ENCODE data around the gene XXYLT1.

The XXYLT1 gene

DNA sequence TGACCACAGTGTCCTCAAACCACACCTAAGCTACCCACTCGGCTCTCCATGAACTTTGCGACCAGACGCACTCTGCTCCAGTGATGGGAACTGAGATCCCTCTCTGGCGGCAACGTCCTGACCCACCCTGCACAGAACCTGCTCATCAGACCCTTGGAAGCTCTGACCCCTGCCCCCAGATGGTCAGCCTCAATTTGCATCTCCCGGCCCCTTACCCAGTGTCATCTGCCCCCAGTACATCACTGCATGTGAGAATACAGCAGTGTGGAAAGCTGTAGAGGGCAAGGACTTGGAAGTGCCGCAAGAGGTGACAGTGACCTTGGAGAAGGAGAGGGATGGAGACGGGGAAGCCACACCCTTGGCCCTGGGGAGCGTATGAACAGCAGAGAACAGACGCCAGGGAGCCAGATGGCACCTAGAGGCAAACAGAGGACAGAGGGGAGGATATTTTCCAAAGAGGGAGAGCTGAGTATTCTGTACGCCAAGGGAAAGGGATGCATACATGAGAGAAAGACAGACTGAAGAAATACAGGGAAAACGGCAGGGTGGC is 192.0 kb downstream of the XXYLT1 start:
- no peak overlapping the region for H3K27ac ChIP-seq (ENCODE audit: insufficient read depth in 1 of 2, low read depth in 1 of 2, low read length in 2 of 2, poor library complexity in 1 of 2, severe bottlenecking in 2 of 2)
- H3K27me3 ChIP-seq (replicated peaks in 2 of 5; ENCODE audit: control insufficient read depth in 4 of 5, insufficient read depth in 5 of 5, low read length in 4 of 5): no peaks in the 10 kb centered on the region
- H3K36me3 ChIP-seq (ENCODE audit: control insufficient read depth in 4 of 4, insufficient read depth in 4 of 4, low read length in 3 of 4): peaks cover 0 to 2% (median 0%) of the 10 kb centered on the region in 4 experiments
- H3K4me3 ChIP-seq (ENCODE audit: control insufficient read depth in 1 of 7, extremely low read depth in 1 of 7, insufficient read depth in 4 of 7, low read depth in 2 of 7, low read length in 6 of 7): no peak overlapping the region
- 94% methylated on average over 9 of the region's 12 CpGs for WGBS (ENCODE audit: insufficient coverage)
- no peak for DNase-seq
- POLR2A ChIA-PET: interaction anchor here (0.7 kb wide), 1 partner anchor 59 kb away, joined by 3 read pairs; no protein-coding TSS in a partner anchor
- CTCF ChIA-PET: interaction anchor here (1.5 to 1.8 kb wide), 3 partner anchors 27 to 396 kb away, joined by 3 to 6 read pairs (median 5); no protein-coding TSS in a partner anchor
- H3K4me1 ChIP-seq (ENCODE audit: control extremely low read depth in 1 of 4, control insufficient read depth in 4 of 4, insufficient read depth in 4 of 4, low read length in 3 of 4): peaks cover 0 to 50% (median 37%) of the 10 kb centered on the region in 4 experiments
- no peaks in the 10 kb centered on the region for H3K9me3 ChIP-seq (ENCODE audit: control extremely low read depth in 1 of 5, control insufficient read depth in 4 of 5, insufficient read depth in 2 of 5, low read depth in 1 of 5, low read length in 4 of 5)

DNA sequence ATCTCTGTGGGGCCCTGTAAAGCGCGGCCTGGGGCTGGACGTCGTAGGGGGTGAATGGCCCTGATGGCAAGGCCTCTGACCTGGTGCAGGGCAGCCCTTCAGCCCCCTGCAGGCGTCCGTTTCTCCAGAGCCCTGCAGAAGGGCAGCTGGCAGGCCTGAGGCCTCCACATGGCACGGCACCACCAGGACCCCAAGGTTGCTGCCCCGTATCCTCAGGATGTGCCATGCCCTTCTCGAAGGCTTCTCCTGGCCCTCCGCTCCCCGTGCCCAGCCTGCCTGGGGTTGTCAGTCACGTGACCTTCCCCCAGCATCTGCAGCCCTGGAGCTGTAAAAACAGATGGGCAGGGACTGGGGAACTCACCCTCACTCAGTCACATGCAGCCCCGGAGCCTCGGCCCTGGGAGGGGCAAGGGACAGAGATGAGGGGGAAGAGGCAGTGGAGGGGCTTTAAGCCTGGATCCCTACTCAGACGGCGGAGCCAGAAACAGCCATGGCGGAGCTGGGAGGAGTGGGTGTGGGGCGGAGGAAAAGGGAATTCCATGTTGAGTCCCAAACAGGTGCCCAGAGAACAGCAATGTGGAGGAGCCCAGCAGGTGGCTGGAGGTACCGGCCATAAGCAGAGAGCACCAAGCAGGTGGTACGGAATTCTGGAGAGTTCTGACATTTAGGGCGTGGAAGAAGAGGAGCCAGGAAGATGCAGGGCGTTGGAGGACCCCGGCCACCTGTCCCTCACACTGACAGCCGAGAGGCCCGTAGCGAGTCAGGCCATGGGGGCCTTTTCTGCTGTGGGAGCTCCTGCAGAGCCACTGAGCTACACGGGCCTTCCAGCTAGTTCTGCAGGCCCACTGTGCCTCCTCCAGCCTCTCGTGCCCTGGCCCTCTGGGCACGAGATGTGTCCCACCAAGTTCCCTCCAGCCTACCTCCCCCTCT is 193.1 kb downstream of the XXYLT1 start:
- Histone ChIP-seq H3K4me1 (ENCODE audit: control extremely low read depth in 1 of 4, control insufficient read depth in 4 of 4, insufficient read depth in 4 of 4, low read length in 3 of 4) (peaks cover 0 to 48% (median 37%) of the 10 kb centered on the region in 4 experiments), H3K36me3 (ENCODE audit: control insufficient read depth in 4 of 4, insufficient read depth in 4 of 4, low read length in 3 of 4) (peaks cover 0 to 4% (median 1%) of the 10 kb centered on the region in 4 experiments), H3K27ac (ENCODE audit: insufficient read depth in 1 of 2, low read depth in 1 of 2, low read length in 2 of 2, poor library complexity in 1 of 2, severe bottlenecking in 2 of 2) (no peak overlapping the region), H3K27me3 (replicated peaks in 2 of 5; ENCODE audit: control insufficient read depth in 4 of 5, insufficient read depth in 5 of 5, low read length in 4 of 5) (no peaks in the 10 kb centered on the region), H3K9me3 (ENCODE audit: control extremely low read depth in 1 of 5, control insufficient read depth in 4 of 5, insufficient read depth in 2 of 5, low read depth in 1 of 5, low read length in 4 of 5) (no peaks in the 10 kb centered on the region), H3K4me3 (ENCODE audit: control insufficient read depth in 1 of 7, extremely low read depth in 1 of 7, insufficient read depth in 4 of 7, low read depth in 2 of 7, low read length in 6 of 7) (no peak overlapping the region)
- POLR2A ChIA-PET: no interaction called here
- CTCF ChIA-PET: interaction anchor here (0.7 to 1.6 kb wide), 6 partner anchors 8 to 392 kb away, joined by 3 to 6 read pairs (median 3); no protein-coding TSS in a partner anchor
- DNase-seq: no peak
- 96% methylated on average over 29 of the region's 29 CpGs for WGBS (ENCODE audit: insufficient coverage)

DNA sequence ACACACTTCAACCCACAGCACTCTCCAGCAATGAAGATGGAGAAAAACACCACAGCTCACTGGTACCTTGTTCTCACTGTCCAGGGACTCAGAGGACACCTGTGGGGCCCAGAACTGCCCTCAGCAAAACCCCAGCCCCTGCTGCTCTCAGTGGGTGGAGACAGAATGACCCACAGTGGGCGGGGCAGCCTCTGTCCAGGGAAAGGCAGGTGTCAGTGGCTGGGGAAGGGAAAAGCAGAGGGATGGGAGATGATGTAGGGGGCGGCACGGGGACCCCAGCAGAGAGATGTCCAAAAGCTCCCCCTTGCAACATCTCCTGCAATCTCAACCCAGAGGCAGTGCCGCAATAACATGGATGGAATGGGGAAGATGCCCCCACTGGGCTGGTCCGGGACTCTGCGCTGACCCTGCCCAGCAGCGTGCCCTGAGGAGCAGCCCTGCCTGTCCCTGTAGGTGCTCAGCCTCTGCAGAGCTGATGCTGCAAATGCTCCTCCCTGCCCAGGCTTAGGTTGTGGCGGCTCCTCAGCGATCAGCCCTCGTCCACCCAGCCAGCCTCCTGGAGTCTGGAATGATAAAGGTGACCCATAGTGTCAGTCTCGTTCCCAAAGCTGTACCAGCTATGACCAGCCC is 193.9 kb downstream of the XXYLT1 start:
- H3K4me1 ChIP-seq (ENCODE audit: control extremely low read depth in 1 of 4, control insufficient read depth in 4 of 4, insufficient read depth in 4 of 4, low read length in 3 of 4): peaks cover 0 to 43% (median 37%) of the 10 kb centered on the region in 4 experiments
- no peak overlapping the region for H3K27ac ChIP-seq (ENCODE audit: insufficient read depth in 1 of 2, low read depth in 1 of 2, low read length in 2 of 2, poor library complexity in 1 of 2, severe bottlenecking in 2 of 2)
- no peaks in the 10 kb centered on the region for H3K9me3 ChIP-seq (ENCODE audit: control extremely low read depth in 1 of 5, control insufficient read depth in 4 of 5, insufficient read depth in 2 of 5, low read depth in 1 of 5, low read length in 4 of 5)
- no peak for DNase-seq
- ChIA-PET POLR2A (no interaction called here), CTCF (interaction anchor here (0.7 to 1.6 kb wide), 5 partner anchors 9 to 391 kb away, joined by 3 to 6 read pairs (median 3); no protein-coding TSS in a partner anchor)
- peaks cover 0 to 6% (median 1%) of the 10 kb centered on the region in 4 experiments for H3K36me3 ChIP-seq (ENCODE audit: control insufficient read depth in 4 of 4, insufficient read depth in 4 of 4, low read length in 3 of 4)
- H3K4me3 ChIP-seq (ENCODE audit: control insufficient read depth in 1 of 7, extremely low read depth in 1 of 7, insufficient read depth in 4 of 7, low read depth in 2 of 7, low read length in 6 of 7): no peak overlapping the region
- no peaks in the 10 kb centered on the region for H3K27me3 ChIP-seq (replicated peaks in 2 of 5; ENCODE audit: control insufficient read depth in 4 of 5, insufficient read depth in 5 of 5, low read length in 4 of 5)
- WGBS (ENCODE audit: insufficient coverage): 95% methylated on average over 10 of the region's 11 CpGs

DNA sequence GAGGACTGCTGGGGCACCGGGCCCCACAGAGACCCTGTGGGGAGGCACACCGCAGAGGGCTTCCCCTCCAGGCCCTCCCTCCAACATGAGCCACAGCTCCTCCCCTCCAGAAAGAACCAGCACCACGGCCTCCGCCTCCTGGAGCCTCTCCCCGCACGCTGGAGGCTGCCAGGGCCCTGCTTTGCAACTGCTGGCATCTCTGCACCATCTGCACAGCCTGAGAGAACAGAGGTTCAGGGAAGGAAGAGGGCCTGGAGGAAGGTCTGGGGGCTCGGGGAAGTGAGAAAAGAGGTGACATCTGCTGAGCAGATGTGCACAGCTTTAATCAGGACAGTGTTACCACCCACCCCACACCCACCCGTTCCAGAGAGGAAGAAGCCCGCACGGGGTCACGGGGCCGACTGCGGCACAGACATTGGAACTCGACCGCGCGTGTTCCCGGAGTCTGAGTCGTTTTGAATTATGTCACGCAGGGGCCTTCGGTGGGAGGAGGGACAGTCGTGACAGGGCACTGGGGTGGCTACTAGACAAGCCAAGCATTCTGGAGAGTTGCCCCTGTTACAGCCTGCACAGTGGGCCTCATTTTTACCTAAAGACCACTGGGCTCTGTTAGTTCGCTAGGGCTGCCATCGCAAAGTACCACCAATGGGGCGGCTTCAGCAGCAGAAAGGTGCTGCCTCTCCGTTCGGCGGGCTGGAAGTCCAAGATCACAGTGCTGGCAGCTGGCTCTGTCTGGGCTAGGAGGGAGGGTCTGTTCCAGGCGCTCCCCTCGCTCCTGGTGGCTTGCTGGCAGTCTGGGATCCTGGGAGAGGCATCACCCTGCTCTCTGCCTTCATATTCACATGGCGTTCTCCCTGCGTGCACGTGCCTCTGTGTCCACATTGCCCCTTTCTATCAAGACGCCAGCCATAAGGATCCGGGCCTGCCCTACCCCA is 194.8 kb downstream of the XXYLT1 start:
- ChIA-PET POLR2A (no interaction called here), CTCF (interaction anchor here (1.2 kb wide), 1 partner anchor 9 kb away, joined by 3 read pairs; no protein-coding TSS in a partner anchor)
- Histone ChIP-seq H3K36me3 (ENCODE audit: control insufficient read depth in 4 of 4, insufficient read depth in 4 of 4, low read length in 3 of 4) (peaks cover 0 to 13% (median 3%) of the 10 kb centered on the region in 4 experiments), H3K4me1 (ENCODE audit: control extremely low read depth in 1 of 4, control insufficient read depth in 4 of 4, insufficient read depth in 4 of 4, low read length in 3 of 4) (peaks cover 0 to 34% (median 30%) of the 10 kb centered on the region in 4 experiments), H3K27ac (ENCODE audit: insufficient read depth in 1 of 2, low read depth in 1 of 2, low read length in 2 of 2, poor library complexity in 1 of 2, severe bottlenecking in 2 of 2) (no peak overlapping the region), H3K27me3 (replicated peaks in 2 of 5; ENCODE audit: control insufficient read depth in 4 of 5, insufficient read depth in 5 of 5, low read length in 4 of 5) (no peaks in the 10 kb centered on the region), H3K4me3 (ENCODE audit: control insufficient read depth in 1 of 7, extremely low read depth in 1 of 7, insufficient read depth in 4 of 7, low read depth in 2 of 7, low read length in 6 of 7) (no peak overlapping the region), H3K9me3 (ENCODE audit: control extremely low read depth in 1 of 5, control insufficient read depth in 4 of 5, insufficient read depth in 2 of 5, low read depth in 1 of 5, low read length in 4 of 5) (no peaks in the 10 kb centered on the region)
- 87% methylated on average over 27 of the region's 35 CpGs for WGBS (ENCODE audit: insufficient coverage)
- DNase-seq: no peak

DNA sequence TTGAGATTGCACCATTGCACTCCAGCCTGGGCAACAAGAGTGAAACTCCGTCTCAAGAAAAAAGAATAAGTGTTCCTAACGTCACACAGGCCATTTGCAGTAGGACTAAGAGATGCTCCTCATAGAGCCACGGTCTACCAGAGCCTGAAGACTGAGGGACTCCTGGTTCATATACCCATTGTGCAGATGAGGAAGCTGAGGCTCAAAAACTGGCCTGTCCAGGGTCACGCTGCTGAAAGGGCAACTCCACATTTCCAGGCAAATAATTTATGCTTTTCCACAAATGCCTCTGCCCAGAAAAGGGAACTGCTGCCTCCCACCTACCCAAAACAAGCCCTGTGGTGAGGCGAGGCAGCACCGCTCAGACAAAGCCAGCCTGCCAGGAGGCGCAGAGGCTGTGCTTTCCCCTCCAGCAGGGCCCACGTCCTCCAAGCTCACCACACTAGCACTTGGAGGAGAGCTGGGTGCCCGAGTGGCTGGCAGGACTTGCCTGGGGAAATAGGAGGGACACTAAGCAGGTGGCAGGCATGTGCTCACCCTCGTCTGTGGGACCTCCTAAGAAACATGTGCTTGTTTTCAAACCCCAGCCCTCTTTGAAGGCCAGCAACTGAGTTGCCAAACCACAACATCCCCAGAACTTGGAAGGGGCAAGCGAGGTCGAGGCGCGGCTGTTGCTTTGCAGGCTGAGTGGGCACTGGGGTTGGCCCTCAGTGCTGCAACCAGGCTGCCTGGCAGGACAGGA is 195.6 kb downstream of the XXYLT1 start:
- no peaks in the 10 kb centered on the region for H3K9me3 ChIP-seq (ENCODE audit: control extremely low read depth in 1 of 5, control insufficient read depth in 4 of 5, insufficient read depth in 2 of 5, low read depth in 1 of 5, low read length in 4 of 5)
- CTCF ChIA-PET: interaction anchor here (0.8 to 1.4 kb wide), 2 partner anchors 30 to 54 kb away, joined by 3 to 5 read pairs; no protein-coding TSS in a partner anchor
- H3K36me3 ChIP-seq (ENCODE audit: control insufficient read depth in 4 of 4, insufficient read depth in 4 of 4, low read length in 3 of 4): peaks cover 0 to 13% (median 3%) of the 10 kb centered on the region in 4 experiments
- POLR2A ChIA-PET: no interaction called here
- H3K4me1 ChIP-seq (ENCODE audit: control extremely low read depth in 1 of 4, control insufficient read depth in 4 of 4, insufficient read depth in 4 of 4, low read length in 3 of 4): peaks cover 0 to 25% (median 22%) of the 10 kb centered on the region in 4 experiments
- DNase-seq: peak in 2 of 3 donors; percentile 40 to 69
- no peak overlapping the region for H3K4me3 ChIP-seq (ENCODE audit: control insufficient read depth in 1 of 7, extremely low read depth in 1 of 7, insufficient read depth in 4 of 7, low read depth in 2 of 7, low read length in 6 of 7)
- H3K27ac ChIP-seq (ENCODE audit: insufficient read depth in 1 of 2, low read depth in 1 of 2, low read length in 2 of 2, poor library complexity in 1 of 2, severe bottlenecking in 2 of 2): no peak overlapping the region
- 62% methylated on average over 11 of the region's 14 CpGs for WGBS (ENCODE audit: insufficient coverage)
- no peaks in the 10 kb centered on the region for H3K27me3 ChIP-seq (replicated peaks in 2 of 5; ENCODE audit: control insufficient read depth in 4 of 5, insufficient read depth in 5 of 5, low read length in 4 of 5)
